ENCODE results near the gene PKD1L1. TPM values are rescaled to one million over a fixed set of nuclear protein-coding genes. Genes with fewer than 3 reads are reported as not detected.

PKD1L1 gene
- total RNA-seq, 3 donors from 2014 or later (not counting 1 experiment from before 2014, with no cell fraction given) = 0.33 to 0.48 (median 0.38) TPM

- ATAC-seq = no peak
- Mint-ChIP-seq H3K9me3 (no peaks in the 10 kb centered on the region), H3K27ac (no peak overlapping the region), H3K4me3 (no peak overlapping the region), H3K4me1 (no peaks in the 10 kb centered on the region), H3K36me3 (no peaks in the 10 kb centered on the region), H3K27me3 (ENCODE audit: low read depth in 2 of 2) (no peaks in the 10 kb centered on the region)
- no peak for DNase-seq
- intact Hi-C loops (cut with micrococcal nuclease) = no loop called here
- H3K27me3 ChIP-seq (ENCODE audit: control insufficient read depth, insufficient read depth, low read length) = no peaks in the 10 kb centered on the region
- 94% methylated on average over 9 of the region's 10 CpGs for WGBS (ENCODE audit: insufficient coverage)
- H3K4me1 ChIP-seq (ENCODE audit: control insufficient read depth, insufficient read depth, low read length) = peaks cover 13% of the 10 kb centered on the region
- no peak overlapping the region for H3K27ac ChIP-seq (ENCODE audit: low read length)
- no peaks in the 10 kb centered on the region for H3K36me3 ChIP-seq (ENCODE audit: control insufficient read depth, insufficient read depth, low read length)
- no peaks in the 10 kb centered on the region for H3K9me3 ChIP-seq (ENCODE audit: control insufficient read depth, insufficient read depth, low read length)
- TF ChIP-seq, protein P1, sequence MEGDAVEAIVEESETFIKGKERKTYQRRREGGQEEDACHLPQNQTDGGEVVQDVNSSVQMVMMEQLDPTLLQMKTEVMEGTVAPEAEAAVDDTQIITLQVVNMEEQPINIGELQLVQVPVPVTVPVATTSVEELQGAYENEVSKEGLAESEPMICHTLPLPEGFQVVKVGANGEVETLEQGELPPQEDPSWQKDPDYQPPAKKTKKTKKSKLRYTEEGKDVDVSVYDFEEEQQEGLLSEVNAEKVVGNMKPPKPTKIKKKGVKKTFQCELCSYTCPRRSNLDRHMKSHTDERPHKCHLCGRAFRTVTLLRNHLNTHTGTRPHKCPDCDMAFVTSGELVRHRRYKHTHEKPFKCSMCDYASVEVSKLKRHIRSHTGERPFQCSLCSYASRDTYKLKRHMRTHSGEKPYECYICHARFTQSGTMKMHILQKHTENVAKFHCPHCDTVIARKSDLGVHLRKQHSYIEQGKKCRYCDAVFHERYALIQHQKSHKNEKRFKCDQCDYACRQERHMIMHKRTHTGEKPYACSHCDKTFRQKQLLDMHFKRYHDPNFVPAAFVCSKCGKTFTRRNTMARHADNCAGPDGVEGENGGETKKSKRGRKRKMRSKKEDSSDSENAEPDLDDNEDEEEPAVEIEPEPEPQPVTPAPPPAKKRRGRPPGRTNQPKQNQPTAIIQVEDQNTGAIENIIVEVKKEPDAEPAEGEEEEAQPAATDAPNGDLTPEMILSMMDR (IDR thresholded peaks at IDR 0.05) = no peak
- no peak overlapping the region for H3K4me3 ChIP-seq (ENCODE audit: low read length)
These were observed 6.1 kb downstream of the PKD1L1 start for GRCh38 chr7:47942132-47942531.

GRCh38 chr7:47941136-47941844 lies 7.0 kb downstream of the PKD1L1 start:
- H3K27ac Mint-ChIP-seq = no peak overlapping the region
- peaks cover 13% of the 10 kb centered on the region for H3K4me1 ChIP-seq (ENCODE audit: control insufficient read depth, insufficient read depth, low read length)
- ATAC-seq = no peak
- H3K4me3 Mint-ChIP-seq = no peak overlapping the region
- H3K9me3 Mint-ChIP-seq = no peaks in the 10 kb centered on the region
- no peaks in the 10 kb centered on the region for H3K36me3 ChIP-seq (ENCODE audit: control insufficient read depth, insufficient read depth, low read length)
- no peaks in the 10 kb centered on the region for H3K36me3 Mint-ChIP-seq
- no peak for DNase-seq
- H3K9me3 ChIP-seq (ENCODE audit: control insufficient read depth, insufficient read depth, low read length) = no peaks in the 10 kb centered on the region
- H3K27me3 ChIP-seq (ENCODE audit: control insufficient read depth, insufficient read depth, low read length) = no peaks in the 10 kb centered on the region
- TF ChIP-seq, protein P1 (IDR thresholded peaks at IDR 0.05) = no peak
- H3K4me3 ChIP-seq (ENCODE audit: low read length) = no peak overlapping the region
- H3K27me3 Mint-ChIP-seq (ENCODE audit: low read depth in 2 of 2) = no peaks in the 10 kb centered on the region
- WGBS (ENCODE audit: insufficient coverage) = 76% methylated on average over 8 of the region's 9 CpGs
- intact Hi-C loops (cut with micrococcal nuclease) = no loop called here
- H3K4me1 Mint-ChIP-seq = no peaks in the 10 kb centered on the region
- H3K27ac ChIP-seq (ENCODE audit: low read length) = no peak overlapping the region

- no peak overlapping the region for H3K27ac ChIP-seq (ENCODE audit: low read length)
- H3K9me3 Mint-ChIP-seq = no peaks in the 10 kb centered on the region
- no peak overlapping the region for H3K4me3 ChIP-seq (ENCODE audit: low read length)
- TF ChIP-seq, protein P1 (IDR thresholded peaks at IDR 0.05) = no peak
- H3K27me3 Mint-ChIP-seq (ENCODE audit: low read depth in 2 of 2) = no peaks in the 10 kb centered on the region
- H3K9me3 ChIP-seq (ENCODE audit: control insufficient read depth, insufficient read depth, low read length) = no peaks in the 10 kb centered on the region
- H3K36me3 ChIP-seq (ENCODE audit: control insufficient read depth, insufficient read depth, low read length) = no peaks in the 10 kb centered on the region
- intact Hi-C loops (cut with micrococcal nuclease) = no loop called here
- no peaks in the 10 kb centered on the region for H3K27me3 ChIP-seq (ENCODE audit: control insufficient read depth, insufficient read depth, low read length)
- no peaks in the 10 kb centered on the region for H3K4me1 Mint-ChIP-seq
- no peaks in the 10 kb centered on the region for H3K36me3 Mint-ChIP-seq
- no peak overlapping the region for H3K4me3 Mint-ChIP-seq
- 94% methylated on average over 14 of the region's 14 CpGs for WGBS (ENCODE audit: insufficient coverage)
- ATAC-seq (no peak), DNase-seq (no peak)
- H3K4me1 ChIP-seq (ENCODE audit: control insufficient read depth, insufficient read depth, low read length) = peaks cover 13% of the 10 kb centered on the region
- no peak overlapping the region for H3K27ac Mint-ChIP-seq
These were observed 7.9 kb downstream of the PKD1L1 start for GRCh38 chr7:47940088-47941013.
